BE2C (cell line): ENCODE data around the gene PCDHB10.
"Not testable (repeated sequence)": the region's sequence is repeated elsewhere in the genome, so short reads cannot be mapped to it uniquely, and the experiment has no call there.

ENCODE experiments used
- DNase-seq: peaks from one replicate; pipeline ENCODE4 v3.0.0-alpha.2; 2020
- H3K27me3 ChIP-seq: fragments of 250-450 bp; sonication (Bioruptor Pico); 2 replicates; pipeline ENCODE4 v1.5.1; 2020; ENCODE audit warnings: mild to moderate bottlenecking
- H3K36me3 ChIP-seq: fragments of 250-450 bp; sonication (Bioruptor Pico); 2 replicates; pipeline ENCODE4 v1.5.1; 2020; ENCODE audit warnings: mild to moderate bottlenecking
- H3K4me1 ChIP-seq: fragments of 250-450 bp; sonication (Bioruptor Pico); 2 replicates; pipeline ENCODE4 v1.5.1; 2020
- H3K4me3 ChIP-seq: 2 replicates; pipeline ENCODE4 v1.5.1; 2011; ENCODE audit warnings: low read depth, low read length
- H3K9me3 ChIP-seq: fragments of 250-450 bp; sonication (Bioruptor Pico); 2 replicates; pipeline ENCODE4 v1.5.1; 2020
- CTCF ChIP-seq: IDR thresholded peaks from 2 replicates; pipeline ENCODE4 v1.5.1; 2012; ENCODE audit warnings: mild to moderate bottlenecking, low read depth, low read length

The PCDHB10 gene

GRCh38 chr5:141155540-141156374 lies 36.4 kb upstream of the PCDHB10 start:
- Histone ChIP-seq H3K36me3 (no peaks in the 10 kb centered on the region), H3K27me3 (no peaks in the 10 kb centered on the region), H3K9me3 (no peaks in the 10 kb centered on the region), H3K4me3 (no peak overlapping the region), H3K4me1 (no peaks in the 10 kb centered on the region)
- DNase-seq, result no peak
- TF ChIP-seq CTCF, result peak; percentile 58

- H3K4me1 ChIP-seq, H3K27me3 ChIP-seq, DNase-seq, H3K9me3 ChIP-seq, H3K36me3 ChIP-seq, H3K4me3 ChIP-seq: not testable (repeated sequence)
These were observed 34.8 kb upstream of the PCDHB10 start for GRCh38 chr5:141157356-141157755.

- not testable (repeated sequence) for H3K9me3 ChIP-seq, DNase-seq, H3K36me3 ChIP-seq, H3K4me1 ChIP-seq, H3K4me3 ChIP-seq, H3K27me3 ChIP-seq
These were observed 34.3 kb upstream of the PCDHB10 start for GRCh38 chr5:141157901-141158300.

- Histone ChIP-seq H3K27me3 (no peaks in the 10 kb centered on the region; the same call in none of the 2 replicates), H3K4me1 (no peaks in the 10 kb centered on the region), H3K4me3 (no peak within 1 kb of the TSS; the same call in 1 of the 2 replicates), H3K36me3 (no peaks in the 10 kb centered on the region), H3K9me3 (no peaks in the 10 kb centered on the region; the same call in 1 of the 2 replicates)
- TF ChIP-seq CTCF, result peak; percentile 89
- peak; percentile 57 for DNase-seq
These were observed 19.6 kb upstream of the PCDHB10 start, which contains the start of gene PCDHB7 for GRCh38 chr5:141172381-141173204. Gene PCDHB7, plus strand, starts transcription at chr5:141172644. Its CDS starts 192 bp downstream, at chr5:141172836.

- not testable (repeated sequence) for H3K4me3 ChIP-seq, H3K4me1 ChIP-seq, H3K9me3 ChIP-seq, DNase-seq, H3K27me3 ChIP-seq, H3K36me3 ChIP-seq
These were observed 17.7 kb upstream of the PCDHB10 start for GRCh38 chr5:141174291-141175104.

- Histone ChIP-seq H3K36me3 (no peaks in the 10 kb centered on the region), H3K4me1 (no peaks in the 10 kb centered on the region), H3K4me3 (no peak overlapping the region), H3K27me3 (no peaks in the 10 kb centered on the region), H3K9me3 (no peaks in the 10 kb centered on the region; the same call in 1 of the 2 replicates)
- DNase-seq, result no peak
- TF ChIP-seq CTCF, result no peak
These were observed 16.2 kb upstream of the PCDHB10 start for GRCh38 chr5:141175933-141176332.

GRCh38 chr5:141177577-141178191 lies 14.5 kb upstream of the PCDHB10 start, which contains the start of gene PCDHB8:
Gene PCDHB8, plus strand, starts transcription at chr5:141177790. Its CDS starts 245 bp downstream, at chr5:141178035.
- peak within 1 kb of the TSS; percentile 11; the same call in 1 of the 2 replicates for H3K4me3 ChIP-seq
- H3K27me3 ChIP-seq, H3K4me1 ChIP-seq, H3K36me3 ChIP-seq, H3K9me3 ChIP-seq: not testable (repeated sequence)
- DNase-seq, result peak; percentile 72
- TF ChIP-seq CTCF, result peak; percentile 63

- H3K4me1 ChIP-seq, DNase-seq, H3K27me3 ChIP-seq, H3K9me3 ChIP-seq, H3K36me3 ChIP-seq, H3K4me3 ChIP-seq: not testable (repeated sequence)
These were observed 12.8 kb upstream of the PCDHB10 start for GRCh38 chr5:141179371-141179770.

GRCh38 chr5:141179876-141180275 lies 12.3 kb upstream of the PCDHB10 start:
- not testable (repeated sequence) for H3K4me1 ChIP-seq, H3K9me3 ChIP-seq, H3K4me3 ChIP-seq, H3K27me3 ChIP-seq, DNase-seq, H3K36me3 ChIP-seq
